ENCODE data around the gene FHOD3. TPM values are rescaled to one million over a fixed set of nuclear protein-coding genes. Genes with fewer than 3 reads are reported as not detected.

FHOD3 gene
- total and polyA plus RNA-seq, 2 of the 13 experiments (the other 11 are each of a cell fraction or from before 2014, with no cell fraction given): 0.07 TPM; not detected in 1

DNA sequence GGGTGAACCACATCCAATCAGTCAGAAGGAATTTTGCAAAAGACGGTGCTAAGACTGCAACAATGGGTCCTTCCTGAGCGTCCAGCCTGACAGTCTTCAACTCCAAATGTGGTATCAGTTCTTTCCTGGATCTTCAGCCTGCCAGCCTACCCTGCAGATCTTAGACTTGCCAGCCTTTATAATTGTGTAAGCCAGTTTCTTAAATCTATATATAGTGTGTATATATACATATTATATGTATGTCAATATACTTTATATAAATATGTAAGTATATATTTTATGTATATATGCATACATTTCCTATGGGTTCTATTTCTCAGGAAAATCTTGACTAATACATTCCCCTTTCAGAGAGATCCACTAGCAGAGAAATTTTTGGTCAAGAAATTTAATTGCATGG, 245.5 kb downstream of the FHOD3 start (continued):
- TF ChIP-seq, protein P1, sequence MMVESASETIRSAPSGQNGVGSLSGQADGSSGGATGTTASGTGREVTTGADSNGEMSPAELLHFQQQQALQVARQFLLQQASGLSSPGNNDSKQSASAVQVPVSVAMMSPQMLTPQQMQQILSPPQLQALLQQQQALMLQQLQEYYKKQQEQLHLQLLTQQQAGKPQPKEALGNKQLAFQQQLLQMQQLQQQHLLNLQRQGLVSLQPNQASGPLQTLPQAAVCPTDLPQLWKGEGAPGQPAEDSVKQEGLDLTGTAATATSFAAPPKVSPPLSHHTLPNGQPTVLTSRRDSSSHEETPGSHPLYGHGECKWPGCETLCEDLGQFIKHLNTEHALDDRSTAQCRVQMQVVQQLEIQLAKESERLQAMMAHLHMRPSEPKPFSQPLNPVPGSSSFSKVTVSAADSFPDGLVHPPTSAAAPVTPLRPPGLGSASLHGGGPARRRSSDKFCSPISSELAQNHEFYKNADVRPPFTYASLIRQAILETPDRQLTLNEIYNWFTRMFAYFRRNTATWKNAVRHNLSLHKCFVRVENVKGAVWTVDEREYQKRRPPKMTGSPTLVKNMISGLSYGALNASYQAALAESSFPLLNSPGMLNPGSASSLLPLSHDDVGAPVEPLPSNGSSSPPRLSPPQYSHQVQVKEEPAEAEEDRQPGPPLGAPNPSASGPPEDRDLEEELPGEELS (CRISPR knock-in tag; IDR thresholded peaks at IDR 0.05): no peak

DNA sequence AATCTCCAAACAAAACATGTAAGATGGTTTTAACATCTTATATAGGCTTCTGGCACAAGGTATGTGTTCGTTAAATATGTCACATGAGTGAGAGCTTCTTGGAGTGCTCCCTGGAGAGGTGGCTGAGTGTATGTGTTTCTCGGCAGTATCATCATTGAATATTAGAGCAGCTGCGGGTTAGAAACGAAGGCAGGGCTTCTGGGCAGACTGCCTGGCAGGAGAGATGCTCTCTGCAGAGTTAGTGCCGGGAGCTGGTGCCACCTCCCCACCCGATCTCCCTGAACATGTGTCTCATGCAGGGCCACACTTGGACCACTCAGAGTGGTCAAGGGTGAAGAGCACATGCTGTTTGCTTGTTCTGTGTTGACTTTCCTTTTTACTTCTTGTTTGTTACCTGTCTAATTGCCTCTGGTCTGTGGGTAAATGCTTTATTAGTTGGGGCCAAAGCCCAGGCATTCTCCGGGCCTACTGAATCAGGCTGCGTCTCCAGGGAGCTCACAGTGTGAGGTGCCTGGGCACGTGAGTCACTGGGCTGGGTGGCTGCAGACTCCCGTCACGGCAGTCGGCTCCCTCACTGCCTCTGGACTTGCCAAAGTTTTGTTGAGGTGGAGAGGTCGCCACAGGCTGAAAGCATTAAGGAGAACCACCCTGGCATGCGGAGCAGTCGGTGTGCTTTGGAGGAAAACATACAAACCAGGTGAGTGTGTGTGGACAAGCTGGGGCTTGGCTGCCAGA, 246.6 kb downstream of the FHOD3 start:
- no peak overlapping the region for H3K9ac ChIP-seq (ENCODE audit: insufficient read depth, low read depth, low read length)
- no peak overlapping the region for H3K4me3 ChIP-seq (replicated peaks in 1 of 3; ENCODE audit: insufficient read depth in 1 of 3, low read depth in 2 of 3, low read length in 3 of 3)
- no peak for FAIRE-seq
- no peak for ATAC-seq
- H3K4me2 ChIP-seq (ENCODE audit: low read depth, low read length): no peak overlapping the region
- no peaks in the 10 kb centered on the region for H4K20me1 ChIP-seq (ENCODE audit: insufficient read depth, low read length)
- ChIA-PET POLR2A (no interaction called here), CTCF (ENCODE audit: low intra/inter-chr PET ratio, low total read pairs) (no interaction called here)
- no peaks in the 10 kb centered on the region for H3K79me2 ChIP-seq (ENCODE audit: insufficient read depth, low read length)
- in situ Hi-C loops (cut with HindIII; ENCODE audit: extremely low pct_ligation_motif_present, low pct_unique_long_range_greater_than_20kb) (no loop called here), intact Hi-C loops (cut with micrococcal nuclease; ENCODE audit: unreplicated experiment) (no loop called here)
- H3K27me3 ChIP-seq (ENCODE audit: control insufficient read depth in 1 of 2, insufficient read depth in 2 of 2, low read length in 2 of 2): peaks cover 0 to 18% of the 10 kb centered on the region in 2 experiments; a peak in 3 of 5 replicates
- no peaks in the 10 kb centered on the region for H3K4me1 ChIP-seq (ENCODE audit: insufficient read depth, low read length)
- H3K36me3 ChIP-seq (replicated peaks in 1 of 2; ENCODE audit: control insufficient read depth in 1 of 2, insufficient read depth in 2 of 2, low read length in 2 of 2): no peaks in the 10 kb centered on the region
- DNase-seq (ENCODE audit: low spot score): no peak
- no peak overlapping the region for H3K27ac ChIP-seq (ENCODE audit: extremely low read length, insufficient read depth, low read length)
- 16% methylated on average over 10 of the region's 15 CpGs for WGBS (ENCODE audit: low lambda C conversion rate)
- no peak overlapping the region for H2AFZ ChIP-seq (ENCODE audit: low read length)
- H3K9me3 ChIP-seq (ENCODE audit: low read length): no peaks in the 10 kb centered on the region
- no TSS peak for BruUV-seq (replicated peaks)
- TF ChIP-seq, protein P2, sequence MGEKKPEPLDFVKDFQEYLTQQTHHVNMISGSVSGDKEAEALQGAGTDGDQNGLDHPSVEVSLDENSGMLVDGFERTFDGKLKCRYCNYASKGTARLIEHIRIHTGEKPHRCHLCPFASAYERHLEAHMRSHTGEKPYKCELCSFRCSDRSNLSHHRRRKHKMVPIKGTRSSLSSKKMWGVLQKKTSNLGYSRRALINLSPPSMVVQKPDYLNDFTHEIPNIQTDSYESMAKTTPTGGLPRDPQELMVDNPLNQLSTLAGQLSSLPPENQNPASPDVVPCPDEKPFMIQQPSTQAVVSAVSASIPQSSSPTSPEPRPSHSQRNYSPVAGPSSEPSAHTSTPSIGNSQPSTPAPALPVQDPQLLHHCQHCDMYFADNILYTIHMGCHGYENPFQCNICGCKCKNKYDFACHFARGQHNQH (CRISPR knock-in tag; IDR thresholded peaks at IDR 0.05): no peak
- TF ChIP-seq ELF1 (CRISPR knock-in tag; IDR thresholded peaks at IDR 0.05) (no peak), ZFYVE20 (CRISPR knock-in tag; IDR thresholded peaks at IDR 0.05; ENCODE audit: borderline replicate concordance, low read depth) (no peak), ZNF207 (IDR thresholded peaks at IDR 0.05; ENCODE audit: borderline replicate concordance) (no peak), BORCS8-MEF2B (CRISPR knock-in tag; IDR thresholded peaks at IDR 0.05) (no peak)
- TF ChIP-seq, protein P3, sequence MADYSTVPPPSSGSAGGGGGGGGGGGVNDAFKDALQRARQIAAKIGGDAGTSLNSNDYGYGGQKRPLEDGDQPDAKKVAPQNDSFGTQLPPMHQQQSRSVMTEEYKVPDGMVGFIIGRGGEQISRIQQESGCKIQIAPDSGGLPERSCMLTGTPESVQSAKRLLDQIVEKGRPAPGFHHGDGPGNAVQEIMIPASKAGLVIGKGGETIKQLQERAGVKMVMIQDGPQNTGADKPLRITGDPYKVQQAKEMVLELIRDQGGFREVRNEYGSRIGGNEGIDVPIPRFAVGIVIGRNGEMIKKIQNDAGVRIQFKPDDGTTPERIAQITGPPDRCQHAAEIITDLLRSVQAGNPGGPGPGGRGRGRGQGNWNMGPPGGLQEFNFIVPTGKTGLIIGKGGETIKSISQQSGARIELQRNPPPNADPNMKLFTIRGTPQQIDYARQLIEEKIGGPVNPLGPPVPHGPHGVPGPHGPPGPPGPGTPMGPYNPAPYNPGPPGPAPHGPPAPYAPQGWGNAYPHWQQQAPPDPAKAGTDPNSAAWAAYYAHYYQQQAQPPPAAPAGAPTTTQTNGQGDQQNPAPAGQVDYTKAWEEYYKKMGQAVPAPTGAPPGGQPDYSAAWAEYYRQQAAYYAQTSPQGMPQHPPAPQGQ (CRISPR knock-in tag; IDR thresholded peaks at IDR 0.05; ENCODE audit: borderline replicate concordance): no peak
- TF ChIP-seq, protein P4, sequence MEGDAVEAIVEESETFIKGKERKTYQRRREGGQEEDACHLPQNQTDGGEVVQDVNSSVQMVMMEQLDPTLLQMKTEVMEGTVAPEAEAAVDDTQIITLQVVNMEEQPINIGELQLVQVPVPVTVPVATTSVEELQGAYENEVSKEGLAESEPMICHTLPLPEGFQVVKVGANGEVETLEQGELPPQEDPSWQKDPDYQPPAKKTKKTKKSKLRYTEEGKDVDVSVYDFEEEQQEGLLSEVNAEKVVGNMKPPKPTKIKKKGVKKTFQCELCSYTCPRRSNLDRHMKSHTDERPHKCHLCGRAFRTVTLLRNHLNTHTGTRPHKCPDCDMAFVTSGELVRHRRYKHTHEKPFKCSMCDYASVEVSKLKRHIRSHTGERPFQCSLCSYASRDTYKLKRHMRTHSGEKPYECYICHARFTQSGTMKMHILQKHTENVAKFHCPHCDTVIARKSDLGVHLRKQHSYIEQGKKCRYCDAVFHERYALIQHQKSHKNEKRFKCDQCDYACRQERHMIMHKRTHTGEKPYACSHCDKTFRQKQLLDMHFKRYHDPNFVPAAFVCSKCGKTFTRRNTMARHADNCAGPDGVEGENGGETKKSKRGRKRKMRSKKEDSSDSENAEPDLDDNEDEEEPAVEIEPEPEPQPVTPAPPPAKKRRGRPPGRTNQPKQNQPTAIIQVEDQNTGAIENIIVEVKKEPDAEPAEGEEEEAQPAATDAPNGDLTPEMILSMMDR (CRISPR knock-in tag; IDR thresholded peaks at IDR 0.05): no peak
- TF ChIP-seq, protein P5, sequence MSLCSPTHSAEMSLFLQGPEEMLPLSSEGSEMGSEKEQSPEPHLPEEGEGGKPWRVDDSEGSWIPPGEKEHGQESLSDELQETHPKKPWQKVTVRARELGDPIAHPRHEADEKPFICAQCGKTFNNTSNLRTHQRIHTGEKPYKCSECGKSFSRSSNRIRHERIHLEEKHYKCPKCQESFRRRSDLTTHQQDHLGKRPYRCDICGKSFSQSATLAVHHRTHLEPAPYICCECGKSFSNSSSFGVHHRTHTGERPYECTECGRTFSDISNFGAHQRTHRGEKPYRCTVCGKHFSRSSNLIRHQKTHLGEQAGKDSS (CRISPR knock-in tag; IDR thresholded peaks at IDR 0.05; ENCODE audit: borderline replicate concordance, low read depth): no peak
- TF ChIP-seq, protein P6, sequence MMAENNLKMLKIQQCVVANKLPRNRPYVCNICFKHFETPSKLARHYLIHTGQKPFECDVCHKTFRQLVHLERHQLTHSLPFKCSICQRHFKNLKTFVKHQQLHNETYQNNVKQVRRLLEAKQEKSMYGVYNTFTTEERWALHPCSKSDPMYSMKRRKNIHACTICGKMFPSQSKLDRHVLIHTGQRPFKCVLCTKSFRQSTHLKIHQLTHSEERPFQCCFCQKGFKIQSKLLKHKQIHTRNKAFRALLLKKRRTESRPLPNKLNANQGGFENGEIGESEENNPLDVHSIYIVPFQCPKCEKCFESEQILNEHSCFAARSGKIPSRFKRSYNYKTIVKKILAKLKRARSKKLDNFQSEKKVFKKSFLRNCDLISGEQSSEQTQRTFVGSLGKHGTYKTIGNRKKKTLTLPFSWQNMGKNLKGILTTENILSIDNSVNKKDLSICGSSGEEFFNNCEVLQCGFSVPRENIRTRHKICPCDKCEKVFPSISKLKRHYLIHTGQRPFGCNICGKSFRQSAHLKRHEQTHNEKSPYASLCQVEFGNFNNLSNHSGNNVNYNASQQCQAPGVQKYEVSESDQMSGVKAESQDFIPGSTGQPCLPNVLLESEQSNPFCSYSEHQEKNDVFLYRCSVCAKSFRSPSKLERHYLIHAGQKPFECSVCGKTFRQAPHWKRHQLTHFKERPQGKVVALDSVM (CRISPR knock-in tag; IDR thresholded peaks at IDR 0.05): no peak

All from HepG2 (cell line).